Stomach (tissue), 9 donors: ENCODE measurements around the gene LUZP2. TPM values are rescaled to one million over a fixed set of nuclear protein-coding genes. Genes with fewer than 3 reads are reported as not detected.

Experiments used
- DNase-seq, 2 donors: peaks; one replicate each; pipeline versions ENCODE4 v3.0.0 to v3.0.0-alpha.2; 2013 to 2019
- H3K27ac ChIP-seq, 5 donors: fragments of 200-600 bp in 4 of 5; sonication (generic) in 4 of 5; one replicate each; pipeline ENCODE4 v1.5.1; 2013 to 2019; ENCODE audit warnings: mild to moderate bottlenecking in 1 of 5, moderate library complexity in 1 of 5
- H3K27me3 ChIP-seq, 3 donors: fragments of 200-600 bp; sonication (generic); one replicate each; pipeline ENCODE4 v1.5.1; 2017 to 2019; ENCODE audit warnings: mixed run types in 1 of 3
- H3K36me3 ChIP-seq, 4 donors: fragments of 200-600 bp; sonication (generic); 1 replicate in 3 of 4; 2 replicates in 1 of 4; pipeline ENCODE4 v1.5.1; 2016 to 2019
- H3K4me1 ChIP-seq, 4 donors: fragments of 200-600 bp; sonication (generic); one replicate each; pipeline ENCODE4 v1.5.1; 2016 to 2019
- H3K4me3 ChIP-seq, 4 donors: fragments of 200-600 bp; sonication (generic) in 3 of 4; one replicate each; pipeline ENCODE4 v1.5.1; 2016 to 2019; ENCODE audit warnings: mild to moderate bottlenecking in 1 of 4
- H3K9me3 ChIP-seq, 4 donors: fragments of 200-600 bp; sonication (generic); one replicate each; pipeline ENCODE4 v1.5.1; 2016 to 2019
- EP300 ChIP-seq: sonication (generic); formaldehyde crosslinking; IDR thresholded peaks from one replicate; pipeline ENCODE4 v1.6.1; 2017; ENCODE audit warnings: antibody characterized with exemption
- POLR2A ChIP-seq, 4 donors: fragments of 450-650 bp; IDR thresholded peaks; one replicate each; pipeline ENCODE4 v1.6.1; 2016; ENCODE audit warnings: antibody characterized with exemption in 4 of 4, control low read depth in 2 of 4, mild to moderate bottlenecking in 1 of 4, moderate library complexity in 1 of 4
- POLR2AphosphoS5 ChIP-seq, 3 donors: sonication (generic); formaldehyde crosslinking; IDR thresholded peaks; one replicate each; pipeline ENCODE4 v1.6.1; 2016; ENCODE audit warnings: antibody characterized with exemption in 3 of 3
- WGBS, 5 donors: extraction: QIAGEN DNeasy Blood & Tissue Kit in 3 of 5; methylation state at CpG; one replicate each; pipeline versions ENCODE4 v1.1.5 to v1.1.7; 2013 to 2018; 5-methylcytosine and 5-hydroxymethylcytosine counted together
- intact Hi-C: fragments of 100-400 bp; cut with DNase I; formaldehyde crosslinking; loops from one replicate; pipeline ENCODE4 v1.15.1; 2023; ENCODE audit warnings: low total_unique reads
- polyA plus RNA-seq, 3 donors: library from polyadenylated mRNA; stranded (reverse); fragments of 200-250 nt; gene quantifications; one replicate each; pipeline ENCODE4 v1.2.3, GENCODE V29; 2013
- total RNA-seq, 5 donors: library from RNA; depleted of rRNA; stranded (reverse); fragments of >200 nt; gene quantifications; one replicate each; pipeline versions ENCODE4 v1.1.0 to v1.2.3, GENCODE V29; 2014 to 2016
- TF ChIP-seq, protein P1 (sequence below), 7 experiments: fragments of 450-650 bp in 4 of 7; fragments of 200-600 bp in 3 of 7; sonication (generic) in 3 of 7; IDR thresholded peaks; one replicate each; pipeline ENCODE4 v1.5.1; 2016 to 2019; ENCODE audit warnings: antibody characterized with exemption in 7 of 7, control low read depth in 2 of 7, mild to moderate bottlenecking in 1 of 7
- donor health status: healthy with polysubstance abuse.
- donor health status: Bipolar disorder and iron deficiency.
- donor health status: healthy.

LUZP2 gene
- total and polyA plus RNA-seq, 8 donors: 0.06 to 6.8 (median 0.23) TPM; not detected in 4

DNA sequence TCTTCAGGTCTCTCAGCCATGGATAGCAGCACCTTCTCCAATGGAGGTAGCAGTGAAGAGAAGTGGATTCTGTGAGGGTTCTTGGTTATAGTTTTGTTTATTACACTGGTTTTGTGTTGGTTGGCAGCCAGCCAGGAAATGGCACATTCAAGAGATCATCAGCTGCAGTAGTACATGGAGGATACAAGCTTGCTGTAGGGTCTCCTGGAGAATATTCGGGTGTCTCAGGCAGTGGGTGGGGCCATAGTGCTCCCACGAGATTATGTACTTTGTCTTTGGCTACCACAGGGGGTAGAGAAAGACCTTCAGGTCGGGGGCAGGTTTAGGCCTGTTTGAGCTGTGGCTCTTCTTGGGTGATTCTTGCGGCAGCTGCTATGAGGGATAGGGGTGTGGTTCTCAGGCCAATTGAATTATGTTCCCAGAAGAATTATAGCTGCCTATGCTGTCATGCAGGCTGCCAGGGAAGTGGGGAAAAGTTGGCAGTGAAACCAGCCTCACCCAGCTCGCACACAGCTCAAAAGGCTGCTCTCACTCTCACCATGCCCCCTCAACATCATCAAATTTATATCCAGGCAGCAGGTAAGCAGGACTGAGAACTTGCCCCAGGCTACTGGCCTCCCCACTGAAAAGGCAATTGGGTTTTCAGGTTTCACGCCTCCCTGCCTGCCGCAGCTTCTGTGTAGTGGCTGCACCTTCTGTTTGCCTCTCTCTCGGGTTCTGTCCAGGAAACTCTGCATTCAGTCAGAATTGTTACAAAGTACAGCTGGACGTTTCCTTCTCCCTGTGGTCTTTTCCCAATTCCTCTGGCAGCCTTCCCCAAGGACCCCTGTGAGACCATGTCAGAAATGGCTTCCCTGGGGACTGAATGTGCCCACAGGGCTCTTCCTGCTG is 435.5 kb downstream of the LUZP2 start:
- H3K27me3 ChIP-seq: no peaks in the 10 kb centered on the region
- TF ChIP-seq POLR2AphosphoS5 (IDR thresholded peaks at IDR 0.05) (no peak), EP300 (no peak), POLR2A (IDR thresholded peaks at IDR 0.05) (no peak)
- TF ChIP-seq, protein P1, sequence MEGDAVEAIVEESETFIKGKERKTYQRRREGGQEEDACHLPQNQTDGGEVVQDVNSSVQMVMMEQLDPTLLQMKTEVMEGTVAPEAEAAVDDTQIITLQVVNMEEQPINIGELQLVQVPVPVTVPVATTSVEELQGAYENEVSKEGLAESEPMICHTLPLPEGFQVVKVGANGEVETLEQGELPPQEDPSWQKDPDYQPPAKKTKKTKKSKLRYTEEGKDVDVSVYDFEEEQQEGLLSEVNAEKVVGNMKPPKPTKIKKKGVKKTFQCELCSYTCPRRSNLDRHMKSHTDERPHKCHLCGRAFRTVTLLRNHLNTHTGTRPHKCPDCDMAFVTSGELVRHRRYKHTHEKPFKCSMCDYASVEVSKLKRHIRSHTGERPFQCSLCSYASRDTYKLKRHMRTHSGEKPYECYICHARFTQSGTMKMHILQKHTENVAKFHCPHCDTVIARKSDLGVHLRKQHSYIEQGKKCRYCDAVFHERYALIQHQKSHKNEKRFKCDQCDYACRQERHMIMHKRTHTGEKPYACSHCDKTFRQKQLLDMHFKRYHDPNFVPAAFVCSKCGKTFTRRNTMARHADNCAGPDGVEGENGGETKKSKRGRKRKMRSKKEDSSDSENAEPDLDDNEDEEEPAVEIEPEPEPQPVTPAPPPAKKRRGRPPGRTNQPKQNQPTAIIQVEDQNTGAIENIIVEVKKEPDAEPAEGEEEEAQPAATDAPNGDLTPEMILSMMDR (IDR thresholded peaks at IDR 0.05): no peak
- intact Hi-C loops: no loop called here
- no peak overlapping the region for H3K4me3 ChIP-seq
- WGBS, 5 donors: 68 to 74% (median 72%) methylated on average over 9 of the region's 9 CpGs
- peaks cover 0 to 10% (median 4%) of the 10 kb centered on the region in 4 donors for H3K9me3 ChIP-seq
- peak in 1 of 2 donors; percentile 6 for DNase-seq
- H3K4me1 ChIP-seq: no peaks in the 10 kb centered on the region
- no peaks in the 10 kb centered on the region for H3K36me3 ChIP-seq
- H3K27ac ChIP-seq: no peak overlapping the region

GRCh38 chr11:24934733-24935439 is 438.0 kb downstream of the LUZP2 start:
- 36 to 52% (median 43%) methylated on average over 1 of the region's 1 CpG for WGBS, 5 donors
- intact Hi-C loops: no loop called here
- no peak overlapping the region for H3K27ac ChIP-seq
- H3K4me3 ChIP-seq: no peak overlapping the region
- H3K4me1 ChIP-seq: no peaks in the 10 kb centered on the region
- peaks cover 0 to 10% (median 3%) of the 10 kb centered on the region in 4 donors for H3K9me3 ChIP-seq
- H3K36me3 ChIP-seq: no peaks in the 10 kb centered on the region
- no peaks in the 10 kb centered on the region for H3K27me3 ChIP-seq
- DNase-seq: no peak
- no peak for TF ChIP-seq EP300
- no peak for TF ChIP-seq POLR2A (IDR thresholded peaks at IDR 0.05)
- no peak for TF ChIP-seq POLR2AphosphoS5 (IDR thresholded peaks at IDR 0.05)
- TF ChIP-seq, protein P1 (IDR thresholded peaks at IDR 0.05): no peak

- TF ChIP-seq EP300: no peak
- no peak for TF ChIP-seq POLR2A (IDR thresholded peaks at IDR 0.05)
- no peak for TF ChIP-seq POLR2AphosphoS5 (IDR thresholded peaks at IDR 0.05)
- DNase-seq: no peak
- H3K27me3 ChIP-seq: no peaks in the 10 kb centered on the region
- H3K36me3 ChIP-seq: no peaks in the 10 kb centered on the region
- H3K9me3 ChIP-seq: no peaks in the 10 kb centered on the region
- no peak overlapping the region for H3K27ac ChIP-seq
- no peak overlapping the region for H3K4me3 ChIP-seq
- intact Hi-C loops: no loop called here
- 79 to 88% (median 87%) methylated on average over 3 of the region's 3 CpGs for WGBS, 5 donors
- H3K4me1 ChIP-seq: no peaks in the 10 kb centered on the region
Observed at GRCh38 chr11:24944891-24945290, 448.0 kb downstream of the LUZP2 start.

DNA sequence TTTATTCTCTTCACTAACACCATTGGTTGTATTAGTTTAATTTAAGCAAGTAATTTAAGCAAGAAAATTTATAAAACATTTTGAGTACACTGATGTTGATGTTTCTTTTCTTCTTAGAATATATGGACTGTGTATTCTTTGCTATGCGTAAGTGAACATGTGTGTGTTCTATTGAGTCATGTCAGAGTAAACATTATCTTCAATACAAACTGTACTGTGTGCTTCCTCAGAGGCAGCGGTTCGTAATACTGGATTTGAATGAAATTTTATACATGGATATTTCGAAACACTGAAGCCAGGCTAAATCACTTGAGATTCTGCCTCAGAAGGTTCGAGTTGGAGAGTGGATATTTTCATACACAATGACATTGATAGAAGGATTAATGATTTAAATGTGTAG is 452.6 kb downstream of the LUZP2 start:
- no peak for TF ChIP-seq EP300
- TF ChIP-seq POLR2AphosphoS5 (IDR thresholded peaks at IDR 0.05): no peak
- TF ChIP-seq POLR2A (IDR thresholded peaks at IDR 0.05): no peak
- H3K36me3 ChIP-seq: no peaks in the 10 kb centered on the region
- H3K9me3 ChIP-seq: no peaks in the 10 kb centered on the region
- no peak for DNase-seq
- no peaks in the 10 kb centered on the region for H3K27me3 ChIP-seq
- 55 to 75% (median 64%) methylated on average over 5 of the region's 5 CpGs for WGBS, 5 donors
- no peaks in the 10 kb centered on the region for H3K4me1 ChIP-seq
- intact Hi-C loops: no loop called here
- H3K4me3 ChIP-seq: no peak overlapping the region
- H3K27ac ChIP-seq: no peak overlapping the region

- Histone ChIP-seq H3K27ac (no peak overlapping the region), H3K9me3 (no peaks in the 10 kb centered on the region), H3K4me1 (no peaks in the 10 kb centered on the region), H3K36me3 (no peaks in the 10 kb centered on the region), H3K4me3 (no peak overlapping the region), H3K27me3 (no peaks in the 10 kb centered on the region)
- 78 to 100% (median 86%) methylated on average over 1 to 2 of the region's 2 CpGs for WGBS, 5 donors
- DNase-seq: no peak
- TF ChIP-seq POLR2AphosphoS5 (IDR thresholded peaks at IDR 0.05) (no peak), POLR2A (IDR thresholded peaks at IDR 0.05) (no peak), EP300 (no peak)
- TF ChIP-seq, protein P1 (IDR thresholded peaks at IDR 0.05): no peak
- intact Hi-C loops: no loop called here
Observed at GRCh38 chr11:24963852-24964251, 467.0 kb downstream of the LUZP2 start.
